ENCODE measurements around the gene MAGI2.

The MAGI2 gene

DNA sequence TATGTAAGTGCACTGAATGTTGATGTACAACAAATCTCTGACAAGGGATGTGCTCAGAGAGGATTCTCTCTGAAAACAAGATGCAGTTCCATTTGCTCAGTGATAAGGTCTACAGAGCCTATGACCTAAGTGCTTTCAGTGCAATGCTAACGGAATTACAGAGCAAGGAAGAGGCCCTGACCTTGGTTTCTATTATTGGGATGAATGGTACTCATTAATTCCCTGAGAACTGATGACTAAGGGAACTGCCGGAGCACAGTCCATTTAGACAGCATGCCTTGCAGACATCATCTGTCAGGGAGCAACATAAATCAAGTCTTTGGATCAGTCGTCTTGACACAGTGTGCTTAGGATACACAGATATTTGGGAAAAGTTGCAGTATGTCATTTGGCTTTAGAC is 1314.1 kb downstream of the MAGI2 start:
- DNase-seq (ENCODE audit: low spot score) = peak; percentile 34

- DNase-seq (ENCODE audit: low spot score) = no peak
These were observed 1318.7 kb downstream of the MAGI2 start for GRCh38 chr7:78134774-78135173.

- DNase-seq (ENCODE audit: low spot score) = peak; percentile 41
These were observed 1319.2 kb downstream of the MAGI2 start for GRCh38 chr7:78134256-78134655.

GRCh38 chr7:78130446-78131215 is 1322.8 kb downstream of the MAGI2 start:
- no peak for DNase-seq (ENCODE audit: low spot score)

- DNase-seq (ENCODE audit: low spot score) = no peak
These were observed 1323.6 kb downstream of the MAGI2 start for GRCh38 chr7:78129865-78130264.

GRCh38 chr7:78127009-78127408 is 1326.5 kb downstream of the MAGI2 start:
- DNase-seq (ENCODE audit: low spot score) = no peak

DNA sequence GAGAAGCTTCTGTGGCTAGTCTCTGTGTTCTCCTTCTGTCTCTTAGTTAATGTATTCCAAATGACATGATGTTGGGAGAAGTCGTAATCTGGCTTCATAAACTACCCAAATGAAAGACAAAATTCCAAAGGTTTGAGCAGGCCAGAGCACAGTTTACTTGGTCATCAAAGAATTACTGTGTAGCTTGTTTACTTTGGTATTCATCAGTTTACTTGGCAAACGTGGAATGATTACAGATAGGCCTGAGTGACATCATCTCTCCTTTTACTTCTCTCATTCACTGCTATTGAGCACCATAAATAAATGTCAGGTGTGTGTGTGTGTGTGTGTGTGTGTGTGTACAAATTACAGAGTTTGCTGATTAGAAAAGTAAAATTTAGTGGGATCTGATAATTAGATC is 1327.6 kb downstream of the MAGI2 start:
- DNase-seq (ENCODE audit: low spot score) = peak; percentile 36

GRCh38 chr7:78124216-78124615 is 1329.3 kb downstream of the MAGI2 start:
- peak; percentile 14 for DNase-seq (ENCODE audit: low spot score)

DNA sequence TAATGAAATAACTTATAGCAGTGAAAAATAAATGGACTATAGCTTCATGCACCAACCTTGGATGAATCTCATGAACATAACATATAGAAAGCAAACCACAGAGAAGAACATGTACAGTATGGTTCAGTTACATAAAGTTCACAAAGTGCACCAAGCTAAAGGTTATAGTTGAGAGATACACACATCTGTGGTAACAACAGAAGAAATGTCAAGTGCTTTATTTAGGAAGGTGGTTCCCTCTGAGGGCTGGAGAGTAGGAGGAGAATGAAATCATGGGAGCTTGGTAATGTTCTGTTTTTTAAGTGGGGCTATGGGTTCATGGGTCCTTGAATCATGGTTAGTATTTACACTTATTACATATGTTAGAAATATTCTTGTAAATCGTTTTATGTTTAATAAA is 1331.6 kb downstream of the MAGI2 start:
- no peak for DNase-seq (ENCODE audit: low spot score)

- no peak for DNase-seq (ENCODE audit: low spot score)
These were observed 1335.0 kb downstream of the MAGI2 start for GRCh38 chr7:78118470-78118869.

GRCh38 chr7:78115876-78116275 is 1337.6 kb downstream of the MAGI2 start:
- DNase-seq (ENCODE audit: low spot score) = no peak

DNA sequence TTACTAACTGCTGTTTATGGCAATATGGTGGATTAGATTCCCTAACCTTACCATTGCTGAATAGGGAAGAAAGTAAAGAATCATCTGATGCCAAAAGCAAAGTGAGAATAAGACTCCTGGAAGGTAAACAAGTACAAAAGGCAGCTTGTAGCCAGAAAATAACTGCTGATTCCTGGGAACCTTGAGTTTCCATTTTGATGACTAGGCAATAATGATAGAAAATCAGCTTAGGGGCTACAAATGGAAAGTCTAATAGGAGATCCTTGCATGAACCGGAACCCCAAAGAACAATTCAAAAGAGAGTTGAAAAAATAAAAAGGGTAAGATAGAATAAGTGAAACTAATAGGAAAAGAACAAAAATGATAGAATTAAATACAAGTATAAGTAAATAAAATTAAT is 1338.5 kb downstream of the MAGI2 start:
- DNase-seq (ENCODE audit: low spot score) = no peak

- DNase-seq (ENCODE audit: low spot score) = no peak
These were observed 1341.0 kb downstream of the MAGI2 start for GRCh38 chr7:78112488-78112887.

DNA sequence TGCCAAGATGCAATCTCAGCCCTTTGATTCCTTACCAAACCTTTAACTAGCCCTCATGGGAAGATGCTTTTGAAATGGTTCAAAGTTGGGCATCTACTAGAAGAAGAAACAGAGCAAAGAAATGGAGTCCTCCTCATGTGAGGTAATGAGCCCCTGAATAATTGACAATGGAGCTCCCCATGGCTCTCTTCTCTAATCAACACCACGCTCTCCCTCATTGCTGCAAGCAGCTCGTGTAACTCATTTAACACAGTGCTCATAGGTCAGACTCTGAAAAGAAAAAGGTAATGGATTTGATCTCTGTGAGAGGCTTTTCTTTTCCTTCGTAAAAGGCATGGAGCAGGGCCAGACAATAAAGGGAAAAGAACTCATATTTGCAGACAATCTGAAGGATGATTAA is 1342.1 kb downstream of the MAGI2 start:
- no peak for DNase-seq (ENCODE audit: low spot score)

GRCh38 chr7:78103475-78103874 is 1350.0 kb downstream of the MAGI2 start:
- DNase-seq (ENCODE audit: low spot score) = no peak

DNA sequence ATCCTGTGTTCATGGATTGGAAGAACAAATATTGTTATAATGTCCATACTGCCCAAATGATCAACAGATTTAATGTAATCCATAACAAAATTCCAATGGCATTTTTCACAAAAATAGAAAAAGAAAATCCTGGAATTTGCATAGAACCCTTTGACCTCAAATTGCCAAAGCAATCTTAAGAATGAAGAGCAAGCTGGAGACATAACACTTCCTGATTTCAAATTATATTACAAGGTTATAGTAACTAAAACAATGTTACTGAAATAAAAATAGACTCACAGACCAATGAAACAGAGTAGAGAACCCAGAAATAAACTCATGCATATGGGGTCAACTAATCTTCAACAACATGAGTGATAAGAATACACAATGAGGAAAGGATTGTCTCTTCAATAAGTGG is 1352.4 kb downstream of the MAGI2 start:
- no peak for DNase-seq (ENCODE audit: low spot score)

GRCh38 chr7:78099715-78100394 is 1353.6 kb downstream of the MAGI2 start:
- DNase-seq (ENCODE audit: low spot score) = no peak

GRCh38 chr7:78095549-78095948 is 1357.9 kb downstream of the MAGI2 start:
- no peak for DNase-seq (ENCODE audit: low spot score)

GRCh38 chr7:78092331-78092730 is 1361.1 kb downstream of the MAGI2 start:
- DNase-seq (ENCODE audit: low spot score) = no peak

DNA sequence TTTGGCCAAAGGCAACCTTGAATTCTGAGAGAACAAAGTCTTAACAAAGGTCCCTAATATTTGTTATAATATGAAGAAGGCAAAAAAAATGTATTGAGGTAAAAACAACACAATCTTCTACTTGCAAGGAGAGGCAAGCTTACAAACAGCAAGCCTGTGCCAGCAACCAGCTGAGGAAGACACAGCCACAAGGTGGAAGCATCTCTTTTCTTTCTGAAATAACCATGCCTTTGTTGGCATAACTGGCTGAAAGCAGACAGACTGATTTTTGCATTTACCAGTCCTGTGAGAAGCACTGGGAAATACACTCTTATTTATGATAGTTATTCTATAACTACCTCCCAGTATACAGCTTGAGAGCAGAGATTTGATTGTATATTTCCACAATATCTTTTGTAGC is 1362.9 kb downstream of the MAGI2 start:
- peak; percentile 60 for DNase-seq (ENCODE audit: low spot score)

DNA sequence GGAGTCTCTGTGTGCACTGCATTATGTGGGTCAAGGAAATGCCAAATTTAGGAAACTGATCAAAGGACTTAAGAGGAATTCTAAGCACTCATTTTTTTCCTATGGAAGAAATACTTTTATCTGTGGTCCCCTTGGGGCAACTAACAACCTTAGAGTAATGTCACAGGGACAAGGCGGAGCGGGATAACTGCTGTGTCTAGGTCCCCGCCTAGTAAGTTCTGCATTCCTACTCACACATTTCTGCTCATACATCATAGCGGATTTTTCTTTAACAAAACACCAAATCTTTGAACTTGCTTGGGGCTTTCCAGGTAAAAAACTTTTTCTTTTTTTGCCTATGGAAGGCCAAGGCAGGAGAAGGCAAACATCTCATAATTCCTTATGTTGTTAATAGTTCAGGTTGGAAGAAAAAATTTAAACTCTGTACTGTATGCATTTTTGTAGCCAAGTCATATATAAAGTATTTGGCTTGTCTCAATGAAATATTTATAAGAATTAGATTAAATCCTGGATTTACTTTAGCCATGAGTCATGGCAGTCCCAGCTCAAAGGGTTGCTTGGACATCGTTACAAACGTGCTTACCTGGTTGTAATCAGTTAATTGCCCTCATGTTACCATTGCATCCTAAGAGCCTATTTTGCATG is 1369.9 kb downstream of the MAGI2 start:
- DNase-seq (ENCODE audit: low spot score) = no peak

- DNase-seq (ENCODE audit: low spot score) = no peak
These were observed 1370.9 kb downstream of the MAGI2 start for GRCh38 chr7:78082556-78082955.

GRCh38 chr7:78081888-78082287 is 1371.6 kb downstream of the MAGI2 start:
- no peak for DNase-seq (ENCODE audit: low spot score)

Data from globus pallidus (tissue), 1 donor.